ENCODE results near the gene PTPRC.
A peak's percentile ranks its signal among the peaks of the same experiment; 100 is the strongest.

PTPRC gene

DNA sequence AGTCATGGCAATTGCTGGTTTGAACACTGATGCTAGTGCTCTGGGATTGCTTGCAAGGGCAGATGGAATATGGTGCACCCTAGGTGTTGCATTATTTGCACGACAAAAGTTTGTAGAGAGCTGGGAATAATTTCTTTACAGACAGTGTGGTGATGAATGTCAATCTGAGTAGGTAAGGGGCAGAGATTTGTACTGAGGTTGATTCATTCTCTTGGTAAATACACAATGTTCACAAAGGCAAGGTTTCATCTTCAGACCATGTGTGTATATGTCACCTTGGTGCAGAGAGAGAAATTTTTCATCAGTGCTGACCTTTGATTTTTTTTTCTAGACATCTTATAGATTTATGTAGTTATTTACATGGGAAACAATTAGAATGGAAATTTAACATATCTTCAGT is 5.0 kb downstream of the PTPRC start:
- DNase-seq, result no peak

DNA sequence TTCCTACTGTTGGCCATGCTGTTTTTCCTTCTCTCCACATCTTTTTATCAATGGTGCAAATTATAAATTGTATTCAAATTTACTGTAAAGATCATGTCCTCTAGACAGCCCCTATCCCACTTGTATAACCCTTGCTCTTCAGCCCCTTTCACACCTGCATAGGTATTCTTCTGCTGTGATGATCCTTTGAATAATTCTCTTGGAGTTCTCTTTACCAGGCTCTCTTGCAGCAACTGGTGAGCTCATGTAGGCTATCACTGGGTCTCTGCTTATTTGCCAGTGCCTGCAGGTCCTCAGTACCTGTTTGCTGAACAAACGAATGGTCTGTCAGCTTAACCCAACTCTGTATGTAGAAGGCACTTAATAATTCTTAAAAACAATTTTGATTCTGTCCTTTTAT is 8.2 kb downstream of the PTPRC start:
- DNase-seq, result no peak

DNA sequence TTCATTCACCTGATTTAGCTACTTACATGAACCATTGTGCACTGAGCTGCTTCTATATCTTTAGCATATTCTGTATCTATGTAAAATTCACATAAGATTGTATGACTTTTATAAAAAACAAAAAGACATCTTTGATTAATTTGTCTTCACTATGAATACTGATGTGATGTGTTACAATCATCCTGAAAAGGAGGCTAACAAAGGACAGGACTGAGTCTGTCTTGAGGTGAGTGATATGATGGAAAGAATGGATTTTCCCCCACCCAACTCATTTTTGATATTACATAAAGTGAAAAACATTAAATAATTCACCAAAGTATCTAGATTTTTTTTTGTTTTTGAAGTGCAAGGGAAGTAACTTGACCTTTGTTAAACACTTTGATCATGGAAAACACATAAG is 9.8 kb downstream of the PTPRC start:
- no peak for DNase-seq

DNA sequence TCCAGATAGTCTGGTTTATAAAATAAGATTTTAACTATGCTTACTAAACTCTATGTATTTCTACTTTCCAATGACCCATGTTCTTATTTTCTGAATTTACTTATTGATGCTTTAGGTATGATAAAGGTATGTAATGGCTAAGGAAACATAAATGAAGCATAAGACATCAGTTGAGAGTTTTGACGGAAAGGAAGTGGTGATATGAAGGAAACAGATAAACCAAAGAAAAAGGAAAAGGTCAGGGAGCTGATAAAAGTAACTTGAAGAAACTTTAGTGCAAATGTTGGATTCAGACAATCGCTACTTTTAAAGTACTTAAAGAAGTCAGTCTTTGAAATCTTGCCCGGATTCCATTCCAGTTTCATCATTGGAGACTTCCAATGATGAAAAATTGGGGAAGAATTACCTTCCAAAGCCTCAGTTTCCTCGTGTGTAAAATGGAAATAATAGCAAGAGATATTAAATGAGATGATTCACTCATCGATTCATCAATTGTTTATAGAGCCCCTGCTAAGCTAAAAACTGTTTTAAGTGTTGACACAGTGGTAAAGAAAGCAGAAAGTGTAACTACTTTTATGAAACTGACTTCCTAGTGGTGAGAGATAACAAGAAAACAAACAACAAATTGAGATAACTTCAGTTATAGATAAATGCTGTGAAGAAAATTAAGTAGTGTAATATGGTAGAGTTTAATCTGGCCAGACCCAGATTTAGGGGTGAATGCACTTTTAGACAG is 10.6 kb downstream of the PTPRC start:
- DNase-seq, result no peak

DNA sequence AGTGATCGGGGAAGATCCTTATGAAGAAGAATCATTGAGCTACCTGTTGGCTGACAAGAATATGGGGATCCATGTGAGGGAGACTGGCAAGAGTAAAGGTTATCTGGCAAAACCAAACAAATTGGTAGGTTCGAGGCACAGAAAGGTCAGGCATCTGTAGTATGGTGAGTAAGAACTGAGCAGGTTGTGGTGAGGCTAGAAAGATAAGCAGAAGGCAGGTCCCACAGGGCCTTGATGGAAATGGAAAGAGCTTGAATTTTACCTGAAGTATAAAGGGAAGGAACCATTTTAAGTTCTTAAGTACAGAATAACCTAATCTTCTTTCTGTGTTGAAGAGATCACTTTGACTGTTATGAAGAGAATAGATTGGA is 11.1 kb downstream of the PTPRC start:
- no peak for DNase-seq

DNA sequence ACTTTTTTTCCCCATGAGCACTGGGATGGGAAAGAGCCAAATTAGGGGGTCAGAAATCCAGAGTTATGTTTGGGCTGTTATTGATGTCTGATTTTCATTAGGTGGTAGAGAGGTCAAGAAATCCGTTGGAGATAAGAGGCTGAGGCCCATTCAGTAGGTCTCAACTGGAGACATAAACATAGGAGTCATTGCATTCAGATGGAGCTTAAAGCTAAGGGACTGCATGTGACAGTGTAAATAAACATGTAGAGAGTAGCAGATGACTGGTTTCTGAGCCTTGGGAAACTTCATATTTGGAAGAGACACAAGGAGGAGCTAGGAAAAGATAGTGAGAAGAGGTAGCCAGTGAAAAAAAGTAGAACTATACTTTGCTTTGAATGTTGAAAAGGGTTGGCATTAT is 11.7 kb downstream of the PTPRC start:
- no peak for DNase-seq

DNA sequence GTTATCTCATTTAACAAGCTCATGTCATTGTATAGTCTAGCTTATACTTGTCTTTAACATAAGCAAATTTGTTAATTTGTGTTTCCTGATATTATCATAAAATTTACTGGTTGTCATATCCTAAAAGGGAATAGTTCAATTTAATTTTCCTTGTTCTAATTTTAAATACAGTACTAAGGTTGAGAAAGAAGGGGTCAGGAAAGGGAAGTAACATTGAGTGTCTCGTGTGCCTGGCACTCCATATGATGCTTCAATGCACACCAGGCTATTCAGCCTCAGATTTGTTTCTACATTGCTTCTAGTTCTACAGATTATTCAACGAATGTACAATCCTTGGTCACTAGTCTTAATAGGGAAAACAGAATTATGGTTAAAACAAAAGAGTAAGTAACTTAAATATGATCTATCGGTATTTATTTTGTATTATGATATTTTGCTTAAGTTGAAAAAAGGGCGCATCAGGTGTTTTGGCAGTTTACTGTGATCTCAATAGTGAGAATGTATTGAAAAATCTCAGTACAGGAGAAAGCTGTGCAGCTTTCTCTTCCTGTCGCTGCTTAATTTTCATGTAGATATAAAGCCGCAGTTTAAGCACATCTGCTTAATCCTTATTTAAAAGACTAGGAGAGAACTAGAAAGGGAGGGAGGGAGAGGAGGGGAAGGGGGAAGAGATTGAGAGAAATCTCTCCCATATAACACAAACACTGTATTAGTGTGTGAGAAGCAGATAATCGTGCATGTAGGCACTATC is 13.0 kb downstream of the PTPRC start:
- DNase-seq, result no peak

DNA sequence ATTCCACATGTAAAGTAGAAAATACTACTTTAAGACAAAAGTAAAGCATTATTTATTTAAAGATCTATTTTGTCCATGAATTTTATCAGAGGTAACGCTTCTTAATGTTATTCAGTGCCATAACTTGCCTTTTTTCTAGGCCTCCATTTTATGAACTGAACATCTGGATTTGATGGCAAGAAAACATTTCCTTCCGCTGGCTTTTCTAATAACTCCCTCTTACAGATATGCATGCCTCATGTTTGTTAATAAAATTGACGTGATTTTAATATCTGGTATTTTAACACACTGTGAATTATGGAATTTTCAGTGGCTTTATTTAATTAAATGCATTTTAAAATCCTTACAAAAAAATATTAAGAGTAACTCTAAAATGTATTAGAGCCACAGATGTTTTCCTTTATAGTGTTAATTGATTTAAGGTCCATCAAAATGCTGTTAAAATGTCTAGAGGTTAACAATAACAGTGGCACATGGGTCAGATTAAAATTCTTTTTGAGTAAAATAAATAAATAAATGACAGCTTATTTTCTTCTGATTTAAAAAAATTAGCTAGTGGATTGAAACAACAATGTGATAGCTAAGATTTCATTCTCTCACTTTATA is 15.1 kb downstream of the PTPRC start:
- no peak for DNase-seq

DNA sequence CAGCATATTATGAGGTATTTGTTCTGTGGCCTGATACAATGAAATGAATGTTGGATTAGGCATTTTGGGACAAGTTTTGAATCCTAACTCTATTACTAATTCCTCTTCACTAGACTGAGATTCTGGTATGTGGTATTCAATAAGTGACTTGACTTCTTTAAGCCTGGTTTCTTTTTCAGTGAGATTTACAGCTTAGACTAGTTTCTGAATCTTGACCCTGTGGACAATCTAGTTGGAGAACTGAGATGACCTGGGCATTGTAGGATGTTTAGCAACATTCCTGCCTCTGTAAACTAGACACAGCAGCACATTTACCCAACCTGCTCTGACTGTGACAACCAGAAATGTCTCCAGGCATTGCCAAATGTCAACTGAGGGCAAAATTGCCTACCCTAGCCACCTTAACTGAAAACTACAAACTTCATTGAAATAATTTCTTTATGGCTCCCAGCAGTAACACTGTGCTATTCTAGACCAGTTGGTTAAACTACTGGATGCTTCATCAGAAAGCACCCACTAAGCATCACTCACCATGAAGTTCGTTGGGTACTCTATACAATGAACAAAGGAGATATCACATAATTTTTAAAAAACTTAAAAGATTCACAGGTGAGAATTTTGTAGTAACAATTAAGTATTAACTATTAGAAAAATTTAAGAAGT is 16.8 kb downstream of the PTPRC start:
- DNase-seq, result no peak

DNA sequence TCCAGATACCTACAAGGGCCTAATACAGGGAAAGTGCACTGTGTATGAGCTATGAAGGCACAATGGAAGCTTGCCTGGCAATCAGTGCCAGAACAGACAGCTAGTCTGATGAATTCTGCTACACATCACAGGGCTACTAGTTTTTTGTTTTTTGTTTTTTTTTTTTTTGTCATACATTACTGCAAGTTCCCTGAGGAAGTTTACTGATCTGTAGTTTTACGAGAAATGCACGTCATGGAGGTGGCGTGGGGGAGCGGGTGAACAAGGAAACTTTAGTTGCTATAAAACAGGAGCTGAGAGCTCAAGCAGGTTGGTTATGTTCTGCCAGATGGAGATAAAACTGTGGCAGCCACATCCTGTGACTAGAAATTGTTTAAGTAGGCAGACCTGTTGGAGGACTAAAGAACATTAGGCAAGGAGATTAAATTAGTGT is 17.7 kb downstream of the PTPRC start:
- peak in 1 of 51 donors; percentile 8 for DNase-seq

DNA sequence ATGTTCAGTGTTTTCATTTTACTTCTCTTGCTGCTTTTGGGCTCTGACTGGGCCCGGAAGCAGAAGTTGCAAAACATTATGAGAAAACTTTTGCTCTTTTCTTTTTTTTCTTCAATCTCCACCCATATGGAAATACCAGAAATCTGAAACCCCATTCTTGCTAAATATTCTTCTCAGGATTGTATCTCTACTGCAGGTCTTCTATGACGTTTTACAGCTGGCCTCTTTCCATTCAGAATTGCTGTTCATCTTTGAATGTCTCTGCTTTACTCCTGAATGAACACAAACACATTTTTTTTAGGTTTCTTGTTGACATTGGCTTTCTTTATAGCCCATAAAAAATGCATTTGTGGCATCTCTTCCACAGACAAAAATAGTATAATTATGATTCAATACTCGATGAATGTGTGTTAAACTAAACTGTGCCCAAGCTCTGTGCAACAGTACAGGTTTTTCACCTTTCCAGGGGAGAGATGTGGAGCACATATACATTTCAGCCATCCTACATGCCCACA is 18.8 kb downstream of the PTPRC start:
- DNase-seq, result no peak

DNA sequence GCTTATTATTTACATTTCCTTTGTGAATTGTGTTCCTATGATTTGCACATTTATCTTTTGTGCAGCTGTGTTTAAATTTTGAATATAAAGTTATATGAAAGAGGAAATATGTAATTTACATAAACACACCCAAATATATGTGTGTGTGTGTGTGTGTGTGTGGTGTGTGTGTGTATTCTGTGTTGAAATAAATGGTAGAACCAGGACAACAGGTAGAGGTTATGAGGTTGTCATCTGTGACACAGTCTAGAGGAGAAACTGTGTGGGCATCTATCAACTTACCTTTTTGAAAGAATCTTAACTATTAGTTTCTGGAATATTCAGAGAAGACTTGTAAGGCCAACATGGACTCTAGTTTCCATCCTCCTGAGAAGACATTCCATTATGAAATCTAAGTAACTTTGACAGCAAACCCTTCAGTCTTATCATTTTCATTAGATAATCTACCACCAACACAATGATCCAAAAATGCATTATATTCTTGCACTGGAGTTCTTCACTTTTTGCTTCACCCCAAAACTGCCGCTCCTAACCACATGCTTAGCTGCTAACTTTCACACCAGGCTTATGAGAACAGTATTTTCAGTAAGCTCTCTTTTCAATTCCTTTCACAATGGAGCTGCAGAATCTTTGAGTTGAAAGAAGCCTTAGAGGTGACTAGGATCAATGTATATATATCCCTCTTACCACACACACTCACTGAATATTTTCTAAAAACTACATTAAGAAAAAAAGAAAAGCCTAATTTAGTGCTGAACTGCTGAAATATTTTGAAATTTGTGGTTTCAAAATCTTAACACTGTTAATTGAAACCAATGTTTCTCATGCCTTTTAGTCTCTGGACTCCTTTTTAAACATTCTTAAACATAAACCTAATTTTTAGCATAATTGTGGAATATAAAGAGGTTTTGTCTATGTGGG is 21.8 kb downstream of the PTPRC start:
- DNase-seq, result no peak

DNA sequence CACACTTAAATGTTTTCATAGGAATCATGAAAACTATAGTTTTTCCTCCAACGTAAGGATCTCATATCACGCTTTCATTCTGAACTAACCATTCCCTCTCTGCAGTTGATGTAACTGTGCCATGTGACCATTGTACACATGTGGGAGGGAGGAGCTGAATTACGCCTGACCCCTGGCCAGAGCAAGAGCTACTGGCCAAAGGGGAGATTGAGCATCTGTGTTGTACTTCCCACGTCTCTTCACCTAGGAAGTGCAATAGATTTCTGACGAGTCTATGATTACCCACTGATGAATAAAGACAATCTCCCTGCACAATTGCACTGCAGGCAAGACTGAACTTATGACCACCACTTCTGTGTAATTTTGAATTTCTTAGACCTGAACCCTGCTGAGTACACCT is 24.0 kb downstream of the PTPRC start:
- DNase-seq, result no peak

DNA sequence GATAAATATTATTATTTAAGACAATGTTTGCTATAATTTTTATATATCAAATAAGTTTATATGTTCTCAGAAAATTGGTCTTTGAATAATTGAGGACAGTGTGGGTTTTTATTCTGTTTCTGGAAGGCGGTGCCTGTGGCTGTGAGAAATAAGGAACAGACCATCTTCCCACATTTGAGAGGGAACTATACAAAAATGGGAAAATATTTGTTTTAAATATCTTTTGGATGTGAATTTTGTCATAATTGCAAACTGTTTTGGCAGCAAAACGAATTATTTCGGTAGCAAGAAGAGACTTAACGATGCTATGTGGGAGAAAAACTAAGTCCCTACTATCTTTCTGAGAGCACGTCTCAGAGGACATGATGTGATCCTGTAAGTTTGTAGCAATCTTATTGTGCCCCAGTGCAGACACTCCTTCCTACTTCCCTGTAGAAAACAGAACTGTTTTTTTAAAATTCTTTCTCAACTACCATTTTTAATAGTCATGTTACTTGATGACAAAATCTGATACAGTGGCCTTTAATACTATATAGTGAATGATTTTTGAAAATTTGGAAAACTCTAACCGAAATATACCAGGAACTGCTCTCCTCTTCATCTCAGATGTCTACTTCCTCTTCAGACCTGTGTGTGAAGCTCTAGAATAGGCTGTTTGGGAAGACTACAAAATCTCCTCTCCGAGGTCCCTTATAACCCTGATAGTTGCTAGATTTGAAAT is 25.4 kb downstream of the PTPRC start:
- no peak for DNase-seq

DNA sequence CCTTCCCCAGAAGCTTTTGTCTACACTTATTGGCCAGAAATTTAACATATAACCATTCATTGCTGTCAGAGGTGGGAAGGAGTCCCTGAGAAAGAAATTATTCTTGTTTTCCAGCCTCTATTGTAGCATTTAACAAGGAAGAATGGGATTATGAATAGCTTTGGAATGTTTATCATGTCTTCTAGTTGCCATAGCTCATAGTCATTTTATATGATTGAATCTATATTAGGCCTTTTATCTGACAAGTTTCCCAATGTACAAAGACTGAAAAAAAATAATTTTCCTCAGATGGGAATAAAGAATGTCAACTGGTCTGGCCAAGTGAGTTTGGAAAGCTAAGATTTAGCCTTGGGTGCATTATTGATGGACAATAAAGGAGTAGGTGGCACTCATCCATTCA is 28.3 kb downstream of the PTPRC start:
- no peak for DNase-seq

DNA sequence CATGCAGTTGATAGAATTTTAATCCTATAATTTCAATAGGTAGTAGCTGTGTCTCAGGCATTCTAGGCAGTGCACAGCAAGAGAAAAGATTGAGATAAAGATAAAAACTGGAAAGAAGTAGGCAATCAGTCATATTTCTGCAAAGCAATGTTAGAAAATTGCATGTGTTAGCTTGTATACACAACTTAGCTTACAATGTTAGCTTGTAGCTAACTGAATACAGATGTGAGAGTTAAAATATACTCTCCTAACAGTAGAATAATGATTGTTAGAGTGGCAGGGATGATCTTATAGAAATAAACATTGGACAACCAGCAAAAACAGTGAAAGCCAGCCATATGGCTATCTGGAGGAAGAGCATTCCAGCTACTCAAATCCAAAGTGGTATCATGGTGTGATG is 29.0 kb downstream of the PTPRC start:
- DNase-seq, result no peak

DNA sequence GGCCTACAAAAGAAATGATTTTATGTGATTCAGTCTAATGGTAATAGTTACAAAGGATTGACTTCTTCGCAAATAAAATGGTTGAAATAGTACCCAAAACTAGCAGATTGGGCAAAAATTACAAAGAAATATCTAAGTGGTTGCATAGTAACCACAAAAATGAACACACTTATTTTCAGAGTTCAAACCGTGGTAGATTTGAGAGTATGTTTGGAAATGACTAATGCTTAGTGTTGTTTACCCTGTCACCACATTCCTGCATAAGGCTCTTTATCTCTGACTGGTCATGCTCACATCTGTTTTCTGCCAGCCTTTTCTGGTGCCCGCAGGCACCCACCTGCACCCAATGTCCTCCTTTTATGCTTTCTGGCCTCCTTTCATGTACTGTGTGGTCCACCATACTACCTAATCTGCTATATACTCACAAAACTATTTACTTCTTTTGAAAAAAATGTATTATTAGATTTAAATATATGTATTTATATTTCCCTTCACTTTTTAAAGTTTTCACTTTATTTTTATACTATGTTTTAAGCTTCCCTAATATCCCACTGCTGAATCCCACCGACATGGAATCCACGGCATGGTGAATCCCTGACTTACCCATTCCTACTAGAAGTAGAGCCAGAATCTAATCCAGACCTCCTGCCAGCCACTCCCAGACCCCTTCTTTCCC is 30.3 kb downstream of the PTPRC start:
- no peak for DNase-seq

DNA sequence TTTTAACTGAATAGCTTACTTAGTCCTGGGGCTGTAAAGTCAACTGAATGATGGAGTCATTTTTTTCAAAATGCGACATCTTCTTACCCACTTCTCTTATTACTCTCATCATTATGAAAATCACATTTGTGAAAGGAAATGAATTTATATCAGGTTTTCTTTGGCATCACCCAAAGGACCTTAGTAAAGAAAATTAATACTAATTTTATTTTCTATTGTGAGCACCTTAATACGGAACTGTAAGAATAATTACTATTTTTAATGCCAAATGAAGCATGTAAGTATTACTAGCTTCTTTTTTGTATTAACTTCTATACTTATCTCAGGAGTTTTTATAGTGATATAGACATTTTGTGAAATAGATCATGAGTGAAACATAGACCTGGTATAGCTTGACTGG is 30.9 kb downstream of the PTPRC start:
- DNase-seq, result no peak

DNA sequence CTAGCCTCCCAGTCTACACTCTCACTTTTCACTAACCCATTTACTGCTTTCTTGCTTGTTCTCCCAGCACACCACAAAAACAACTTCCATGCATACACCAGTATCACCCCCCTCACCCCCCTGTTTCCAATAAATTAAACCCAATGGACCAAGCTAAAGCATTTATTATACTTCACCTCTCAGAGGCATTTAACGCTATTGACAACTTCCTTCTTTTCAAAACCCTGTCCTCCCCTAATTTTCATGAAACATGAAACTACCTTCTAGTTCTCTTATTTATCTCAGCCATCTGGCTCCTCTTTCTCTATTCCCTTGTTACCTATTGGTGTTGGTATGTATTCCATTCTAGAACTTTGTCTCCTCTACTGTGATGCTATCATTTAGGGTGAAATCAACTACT is 32.3 kb downstream of the PTPRC start:
- no peak for DNase-seq

DNA sequence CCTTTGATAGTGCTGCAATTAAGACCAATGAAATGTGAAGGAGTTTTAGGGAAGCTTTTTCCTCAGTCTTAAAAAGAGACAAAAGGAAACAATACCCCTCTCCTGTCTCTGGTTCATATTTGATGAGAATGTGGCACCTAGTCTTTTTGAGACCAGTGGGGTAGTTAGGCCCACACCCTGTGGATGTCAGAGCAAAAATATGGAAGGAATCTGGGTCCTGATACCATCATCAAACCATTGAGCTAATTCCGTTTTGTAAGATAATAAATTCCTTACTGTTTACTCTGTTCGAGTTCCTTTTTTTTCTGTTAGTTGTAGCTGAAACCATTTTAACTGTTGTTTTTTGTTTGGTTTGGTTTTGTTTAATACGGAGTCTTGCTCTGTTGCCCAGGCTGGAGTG is 33.3 kb downstream of the PTPRC start:
- DNase-seq, result no peak
